Mammary epithelial cell (primary cell): ENCODE data around the gene FMR1.

Experiments
- EZH2 ChIP-seq: IDR thresholded peaks from 2 replicates; pipeline ENCODE4 v1.6.1; 2012; ENCODE audit warnings: low read length, inconsistent platforms, borderline replicate concordance
- TF ChIP-seq, protein P1 (sequence below), 2 donors: IDR thresholded peaks in 1 of 2; conservative IDR thresholded peaks in 1 of 2; 2 replicates each; pipeline ENCODE4 v1.5.1; 2011 to 2012; ENCODE audit warnings: inconsistent platforms in 2 of 2, low read length in 2 of 2, mild to moderate bottlenecking in 2 of 2, control low read depth in 1 of 2, low read depth in 1 of 2; ENCODE audit not compliant: insufficient read depth in 1 of 2; ENCODE audit errors: extremely low read depth in 1 of 2

- TF ChIP-seq, protein P1, sequence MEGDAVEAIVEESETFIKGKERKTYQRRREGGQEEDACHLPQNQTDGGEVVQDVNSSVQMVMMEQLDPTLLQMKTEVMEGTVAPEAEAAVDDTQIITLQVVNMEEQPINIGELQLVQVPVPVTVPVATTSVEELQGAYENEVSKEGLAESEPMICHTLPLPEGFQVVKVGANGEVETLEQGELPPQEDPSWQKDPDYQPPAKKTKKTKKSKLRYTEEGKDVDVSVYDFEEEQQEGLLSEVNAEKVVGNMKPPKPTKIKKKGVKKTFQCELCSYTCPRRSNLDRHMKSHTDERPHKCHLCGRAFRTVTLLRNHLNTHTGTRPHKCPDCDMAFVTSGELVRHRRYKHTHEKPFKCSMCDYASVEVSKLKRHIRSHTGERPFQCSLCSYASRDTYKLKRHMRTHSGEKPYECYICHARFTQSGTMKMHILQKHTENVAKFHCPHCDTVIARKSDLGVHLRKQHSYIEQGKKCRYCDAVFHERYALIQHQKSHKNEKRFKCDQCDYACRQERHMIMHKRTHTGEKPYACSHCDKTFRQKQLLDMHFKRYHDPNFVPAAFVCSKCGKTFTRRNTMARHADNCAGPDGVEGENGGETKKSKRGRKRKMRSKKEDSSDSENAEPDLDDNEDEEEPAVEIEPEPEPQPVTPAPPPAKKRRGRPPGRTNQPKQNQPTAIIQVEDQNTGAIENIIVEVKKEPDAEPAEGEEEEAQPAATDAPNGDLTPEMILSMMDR (conservative IDR thresholded peaks at IDR 0.05 in 1 of 2, IDR thresholded peaks at IDR 0.05 in 1 of 2; ENCODE audit: extremely low read depth in 1 of 2, insufficient read depth in 1 of 2, low read depth in 1 of 2, low read length in 2 of 2), result no peak
- no peak for TF ChIP-seq EZH2
Measured at GRCh38 chrX:147978931-147979330, 67.2 kb downstream of the FMR1 start.
